PC-3 (cell line): Measurements from ENCODE around the gene BARX1. TPM values are rescaled to one million over a fixed set of nuclear protein-coding genes. Genes with fewer than 3 reads are reported as not detected.

ENCODE experiments used
- ATAC-seq: fragments of 200-7000 bp; cut with Tn5 transposase; 2 replicates; pipeline ENCODE4 v1.9.1; 2020; ENCODE audit warnings: mild to moderate bottlenecking, moderate library complexity
- BruUV-seq: library from RNA; stranded (reverse); fragments of 400-500 nt; replicated peaks from 2 replicates; lab custom pipeline; 2021; lab: Mats Ljungman, UMichigan
- CTCF ChIA-PET: fragments of 300-600 bp; sonication (Branson Sonifier 250); formaldehyde crosslinking; loops from one replicate; lab custom pipeline; 2022; ENCODE audit warnings: antibody characterized with exemption; lab: Charles Lee
- POLR2A ChIA-PET: fragments of 300-600 bp; sonication (Branson Sonifier 250); formaldehyde crosslinking; loops from one replicate; lab custom pipeline; 2022; ENCODE audit warnings: antibody characterized with exemption; ENCODE audit not compliant: unreplicated experiment; lab: Charles Lee
- DNase-seq: peaks from one replicate; pipeline ENCODE4 v3.0.0-alpha.2; 2015
- H2AFZ ChIP-seq: fragments of 300-600 bp; sonication (generic); 2 replicates; pipeline ENCODE4 v1.6.0; 2016; ENCODE audit warnings: antibody characterized with exemption, low read length
- H3F3A ChIP-seq: fragments of 300-600 bp; sonication (generic); one replicate; pipeline ENCODE4 v1.6.0; 2017; ENCODE audit warnings: antibody characterized with exemption, low read length, control low read depth, mild to moderate bottlenecking; ENCODE audit not compliant: unreplicated experiment
- H3K27ac ChIP-seq: fragments of 300-600 bp; sonication (generic); 2 replicates; pipeline ENCODE4 v1.5.1; 2016; ENCODE audit warnings: mild to moderate bottlenecking, low read length
- H3K27me3 ChIP-seq: fragments of 300-600 bp; sonication (generic); 2 replicates; pipeline ENCODE4 v1.6.1; 2016; ENCODE audit warnings: low read length, mixed read lengths
- H3K36me3 ChIP-seq: fragments of 300-600 bp; sonication (generic); 2 replicates; pipeline ENCODE4 v1.6.1; 2016; ENCODE audit warnings: low read depth, mixed run types, low read length, mixed read lengths
- H3K4me1 ChIP-seq: fragments of 300-600 bp; sonication (generic); 2 replicates; pipeline ENCODE4 v1.5.1; 2016; ENCODE audit warnings: low read length; ENCODE audit not compliant: insufficient read depth
- H3K4me2 ChIP-seq: fragments of 300-600 bp; sonication (generic); 2 replicates; pipeline ENCODE4 v1.6.0; 2016; ENCODE audit warnings: low read length
- H3K4me3 ChIP-seq: fragments of 300-600 bp; sonication (generic); 2 replicates; pipeline ENCODE4 v1.5.1; 2016; ENCODE audit warnings: mild to moderate bottlenecking, low read length, mixed read lengths
- H3K79me2 ChIP-seq: fragments of 300-600 bp; sonication (generic); 2 replicates; pipeline ENCODE4 v1.6.1; 2017; ENCODE audit warnings: low read length, mixed read lengths
- H3K9ac ChIP-seq: fragments of 300-600 bp; sonication (generic); 2 replicates; pipeline ENCODE4 v1.6.0; 2016; ENCODE audit warnings: mild to moderate bottlenecking, low read length
- H3K9me2 ChIP-seq: fragments of 300-600 bp; sonication (generic); replicated peaks from 2 replicates; pipeline ENCODE4 v1.6.1; 2016; ENCODE audit warnings: mixed run types, low read length, mixed read lengths
- H3K9me3 ChIP-seq: fragments of 300-600 bp; sonication (generic); 2 replicates; pipeline ENCODE4 v1.6.1; 2016; ENCODE audit warnings: low read length, mixed read lengths
- H4K20me1 ChIP-seq: fragments of 300-600 bp; sonication (generic); 2 replicates; pipeline ENCODE4 v1.6.1; 2016; ENCODE audit warnings: low read length, mixed read lengths
- CTCF ChIP-seq: fragments of 300-600 bp; sonication (generic); conservative IDR thresholded peaks from 2 replicates; pipeline ENCODE4 v1.5.1; 2017; ENCODE audit warnings: antibody characterized with exemption, low read depth, mild to moderate bottlenecking, low read length
- EZH2 ChIP-seq: fragments of 300-600 bp; sonication (generic); IDR thresholded peaks from one replicate; pipeline ENCODE4 v1.6.1; 2017; ENCODE audit warnings: antibody characterized with exemption, mild to moderate bottlenecking, low read length; ENCODE audit not compliant: unreplicated experiment
- EZH2phosphoT487 ChIP-seq: fragments of 300-600 bp; sonication (generic); IDR thresholded peaks from 2 replicates; pipeline ENCODE4 v1.6.1; 2018; ENCODE audit warnings: mild to moderate bottlenecking, antibody characterized with exemption, low read length, borderline replicate concordance
- intact Hi-C: fragments of 100-400 bp; cut with micrococcal nuclease; formaldehyde crosslinking; loops from 2 replicates; pipeline ENCODE4 v1.9.0; 2023
- total RNA-seq: library from RNA; depleted of rRNA; stranded (reverse); fragments of >200 nt; gene quantifications from 2 replicates; pipeline ENCODE4 v1.2.3, GENCODE V29; 2014

The BARX1 gene
- total RNA-seq, 1 experiment from 2014 or later, result not detected

- TF ChIP-seq EZH2 (no peak), CTCF (no peak), EZH2phosphoT487 (no peak)
- Histone ChIP-seq H3K79me2 (no peaks in the 10 kb centered on the region), H3K27ac (no peak overlapping the region), H3F3A (no peaks in the 10 kb centered on the region), H3K9ac (no peak overlapping the region), H2AFZ (no peak overlapping the region), H4K20me1 (no peaks in the 10 kb centered on the region), H3K9me3 (no peaks in the 10 kb centered on the region), H3K4me2 (no peak overlapping the region), H3K4me3 (no peak overlapping the region), H3K9me2 (no peaks in the 10 kb centered on the region), H3K27me3 (no peaks in the 10 kb centered on the region), H3K4me1 (no peaks in the 10 kb centered on the region), H3K36me3 (no peaks in the 10 kb centered on the region)
- intact Hi-C loops, result no loop called here
- ATAC-seq (no peak), DNase-seq (no peak)
- BruUV-seq, result no TSS peak
- CTCF ChIA-PET, result no interaction called here
- POLR2A ChIA-PET, result no interaction called here
These were observed 47.5 kb downstream of the BARX1 start for GRCh38 chr9:93907551-93908199.

GRCh38 chr9:93906195-93906880 lies 48.8 kb downstream of the BARX1 start:
- H3K4me3 ChIP-seq, result no peak overlapping the region
- no peaks in the 10 kb centered on the region for H3K9me2 ChIP-seq
- no peak overlapping the region for H3K4me2 ChIP-seq
- H3K27ac ChIP-seq, result no peak overlapping the region
- H3K9ac ChIP-seq, result no peak overlapping the region
- H3K4me1 ChIP-seq, result no peaks in the 10 kb centered on the region
- H3K79me2 ChIP-seq, result no peaks in the 10 kb centered on the region
- DNase-seq (no peak), ATAC-seq (no peak)
- H3F3A ChIP-seq, result no peaks in the 10 kb centered on the region
- no peaks in the 10 kb centered on the region for H3K9me3 ChIP-seq
- intact Hi-C loops, result no loop called here
- ChIA-PET POLR2A (no interaction called here), CTCF (no interaction called here)
- no peaks in the 10 kb centered on the region for H3K36me3 ChIP-seq
- TF ChIP-seq CTCF, result no peak
- TF ChIP-seq EZH2, result no peak
- TF ChIP-seq EZH2phosphoT487, result no peak
- no peak overlapping the region for H2AFZ ChIP-seq
- H4K20me1 ChIP-seq, result no peaks in the 10 kb centered on the region
- no peaks in the 10 kb centered on the region for H3K27me3 ChIP-seq
- no TSS peak for BruUV-seq

- Histone ChIP-seq H3K9me2 (no peaks in the 10 kb centered on the region), H3K27ac (no peak overlapping the region), H3K4me2 (no peak overlapping the region), H4K20me1 (no peaks in the 10 kb centered on the region), H3F3A (no peaks in the 10 kb centered on the region), H3K27me3 (no peaks in the 10 kb centered on the region), H3K4me3 (no peak overlapping the region), H2AFZ (no peak overlapping the region), H3K4me1 (no peaks in the 10 kb centered on the region), H3K9ac (no peak overlapping the region), H3K79me2 (no peaks in the 10 kb centered on the region), H3K36me3 (no peaks in the 10 kb centered on the region), H3K9me3 (no peaks in the 10 kb centered on the region)
- DNase-seq (no peak), ATAC-seq (no peak)
- TF ChIP-seq CTCF (no peak), EZH2 (no peak), EZH2phosphoT487 (no peak)
- intact Hi-C loops, result no loop called here
- no TSS peak for BruUV-seq
- ChIA-PET POLR2A (no interaction called here), CTCF (no interaction called here)
These were observed 49.6 kb downstream of the BARX1 start for GRCh38 chr9:93905473-93906133.
